Fibroblast of lung (primary cell): Measurements from ENCODE around the gene MRPS31. TPM values are rescaled to one million over a fixed set of nuclear protein-coding genes. Genes with fewer than 3 reads are reported as not detected.
A peak's percentile ranks its signal among the peaks of the same experiment; 100 is the strongest.
"Not testable (repeated sequence)": the region's sequence is repeated elsewhere in the genome, so short reads cannot be mapped to it uniquely, and the experiment has no call there.

Source experiments
- DNase-seq, 2 donors: peaks; one replicate each; pipeline versions ENCODE4 v3.0.0 to v3.0.0-alpha.2; 2010; ENCODE audit warnings: low read depth in 2 of 2
- H2AFZ ChIP-seq: 2 replicates; pipeline ENCODE4 v1.5.1; 2012; ENCODE audit warnings: low read length, control low read depth, inconsistent platforms
- H3K27ac ChIP-seq: 2 replicates; pipeline ENCODE4 v1.5.1; 2011; ENCODE audit warnings: low read length, control low read depth; ENCODE audit not compliant: insufficient read depth
- H3K27me3 ChIP-seq: 2 replicates; pipeline ENCODE4 v1.5.1; 2011; ENCODE audit warnings: mild to moderate bottlenecking, low read length; ENCODE audit not compliant: control insufficient read depth, insufficient read depth
- H3K36me3 ChIP-seq: 2 replicates; pipeline ENCODE4 v1.5.1; 2011; ENCODE audit warnings: low read length; ENCODE audit not compliant: control insufficient read depth, insufficient read depth
- H3K4me1 ChIP-seq: 2 replicates; pipeline ENCODE4 v1.5.1; 2011; ENCODE audit warnings: low read length; ENCODE audit not compliant: control insufficient read depth, insufficient read depth; ENCODE audit errors: extremely low read depth
- H3K4me2 ChIP-seq: 2 replicates; pipeline ENCODE4 v1.5.1; 2011; ENCODE audit warnings: low read length, control low read depth; ENCODE audit not compliant: insufficient read depth; ENCODE audit errors: extremely low read depth
- H3K4me3 ChIP-seq, 4 experiments: fragments of 200-600 bp in 1 of 4; sonication (generic) in 1 of 4; replicated peaks in 1 of 4; 2 replicates each; pipeline ENCODE4 v1.5.1; 2011 to 2016; ENCODE audit warnings: low read length in 4 of 4, low read depth in 3 of 4, mild to moderate bottlenecking in 3 of 4, control low read depth in 2 of 4, inconsistent platforms in 1 of 4, mixed read lengths in 1 of 4; ENCODE audit not compliant: insufficient read depth in 1 of 4; ENCODE audit errors: control extremely low read depth in 1 of 4
- H3K79me2 ChIP-seq: 2 replicates; pipeline ENCODE4 v1.5.1; 2012; ENCODE audit warnings: mild to moderate bottlenecking, low read length, inconsistent platforms; ENCODE audit not compliant: control insufficient read depth, insufficient read depth
- H3K9ac ChIP-seq: 2 replicates; pipeline ENCODE4 v1.5.1; 2011; ENCODE audit warnings: mild to moderate bottlenecking, low read length, control low read depth; ENCODE audit not compliant: insufficient read depth
- H3K9me3 ChIP-seq: 2 replicates; pipeline ENCODE4 v1.5.1; 2012; ENCODE audit warnings: low read depth, low read length; ENCODE audit not compliant: control insufficient read depth, insufficient read depth
- H4K20me1 ChIP-seq: 2 replicates; pipeline ENCODE4 v1.5.1; 2011; ENCODE audit warnings: low read length; ENCODE audit not compliant: control insufficient read depth, insufficient read depth; ENCODE audit errors: extremely low read depth
- EZH2 ChIP-seq: IDR thresholded peaks from 2 replicates; pipeline ENCODE4 v1.5.1; 2012; ENCODE audit warnings: low read length, control low read depth, mild to moderate bottlenecking; ENCODE audit errors: missing control alignments
- polyA plus RNA-seq, 2 donors: library from polyadenylated mRNA; depleted of rRNA in 1 of 2; stranded (reverse) in 1 of 2; unstranded in 1 of 2; fragments of >200 nt; gene quantifications; 2 replicates each; pipeline ENCODE4 v1.2.1, GENCODE V29; 2011 to 2012; ENCODE audit warnings: missing spikeins in 1 of 2
- total RNA-seq: library from RNA; depleted of rRNA; stranded (reverse); fragments of >200 nt; gene quantifications from 2 replicates; pipeline ENCODE4 v1.2.1, GENCODE V29; 2014
- TF ChIP-seq, protein P1 (sequence below), 2 donors: IDR thresholded peaks in 1 of 2; conservative IDR thresholded peaks in 1 of 2; 1 replicate in 1 of 2; 2 replicates in 1 of 2; pipeline ENCODE4 v1.5.1; 2011 to 2012; ENCODE audit warnings: low read length in 2 of 2, control low read depth in 1 of 2, inconsistent platforms in 1 of 2, low read depth in 1 of 2, mild to moderate bottlenecking in 1 of 2

Gene MRPS31
- total and polyA plus RNA-seq, 2 donors (not counting 1 experiment from before 2014, with no cell fraction given): 14.2 to 16.0 TPM

DNA sequence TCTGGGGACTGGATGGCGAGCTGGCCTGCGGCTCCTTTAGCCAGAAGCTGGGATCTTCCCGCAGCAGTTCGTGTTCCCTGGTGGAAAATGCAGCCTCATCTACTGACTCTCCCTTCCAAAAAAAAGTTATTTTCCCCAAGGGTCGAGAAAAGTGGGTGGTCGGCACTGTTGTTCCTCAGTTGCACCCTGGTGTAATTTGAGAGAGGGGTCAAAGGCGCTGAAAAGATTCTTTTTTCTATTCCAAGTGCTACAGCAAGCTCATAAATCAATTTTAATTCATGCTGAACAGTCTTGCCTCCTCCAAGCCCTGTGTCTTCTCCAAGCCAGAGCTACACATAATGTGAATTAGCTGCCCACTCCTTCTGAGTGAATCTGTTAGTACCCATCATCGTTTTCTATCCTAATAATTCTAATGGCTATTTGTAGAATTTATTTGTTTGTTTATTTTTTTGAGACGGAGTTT lies 19.2 kb upstream of the MRPS31 start:
- H3K27ac ChIP-seq: peak overlapping the region; percentile 75
- DNase-seq: peak in 1 of 2 donors; percentile 31

DNA sequence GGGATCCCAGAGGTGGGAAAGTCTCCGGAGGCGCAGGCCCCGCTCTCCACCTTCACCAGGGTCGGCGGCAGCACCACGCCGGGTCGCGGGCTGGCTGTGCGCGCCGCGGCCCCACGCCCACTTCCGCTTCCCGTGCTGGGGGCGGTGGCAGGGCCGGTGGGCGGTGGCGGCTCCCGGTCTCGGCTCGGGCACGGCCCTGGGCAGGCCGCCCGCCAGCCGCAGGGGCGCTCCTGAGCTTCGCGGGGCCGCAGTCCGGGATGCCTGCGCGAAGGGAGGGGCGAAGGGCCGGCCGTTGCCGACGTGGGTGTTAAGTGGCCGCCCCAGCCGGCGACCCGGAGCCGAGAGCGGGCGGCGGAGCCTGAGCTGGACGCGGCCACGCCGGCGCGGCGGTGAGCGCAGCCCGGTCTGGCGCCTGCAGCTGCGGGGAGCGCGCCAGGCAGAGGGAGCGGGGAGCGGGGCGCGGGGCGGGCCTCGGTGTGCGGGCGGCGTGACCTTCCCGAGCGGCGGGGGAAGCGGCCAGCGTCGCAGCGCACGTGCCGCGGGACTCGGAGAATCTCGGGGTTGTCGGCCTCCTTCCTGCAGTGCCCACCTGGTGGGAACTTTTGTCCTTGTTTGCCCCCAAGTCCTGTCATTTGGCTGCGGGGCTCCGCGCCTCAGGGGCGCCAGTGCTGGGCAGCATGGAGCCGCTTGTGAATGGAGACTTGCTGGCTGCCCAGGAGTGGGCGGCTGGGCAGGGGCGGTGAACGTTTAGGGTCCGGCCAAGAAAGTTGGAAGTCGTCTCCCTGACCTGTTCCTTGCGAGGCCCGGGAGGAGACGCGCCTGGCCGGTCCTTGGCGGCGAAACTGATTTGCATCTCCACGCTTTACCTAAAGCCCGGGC lies 18.5 kb upstream of the MRPS31 start, which contains the start of gene SLC25A15:
Gene SLC25A15 (plus strand): TSS at position 337 of the 879 bp plus-strand sequence. CDS start 3,616 bp downstream, outside the sequence.
- H3K4me1 ChIP-seq: peaks cover 10% of the 10 kb centered on the region
- H3K79me2 ChIP-seq: no peaks in the 10 kb centered on the region
- no peaks in the 10 kb centered on the region for H3K27me3 ChIP-seq
- H3K9me3 ChIP-seq: no peaks in the 10 kb centered on the region
- no peaks in the 10 kb centered on the region for H4K20me1 ChIP-seq
- no peaks in the 10 kb centered on the region for H3K36me3 ChIP-seq
- peak within 1 kb of the TSS; percentile 92 for H3K4me2 ChIP-seq
- H3K4me3 ChIP-seq: peak within 1 kb of the TSS; percentile 69 to 72 (median 70)
- H2AFZ ChIP-seq: peak within 1 kb of the TSS; percentile 75
- DNase-seq: peak; percentile 79 to 80
- no peak for TF ChIP-seq EZH2
- TF ChIP-seq, protein P1, sequence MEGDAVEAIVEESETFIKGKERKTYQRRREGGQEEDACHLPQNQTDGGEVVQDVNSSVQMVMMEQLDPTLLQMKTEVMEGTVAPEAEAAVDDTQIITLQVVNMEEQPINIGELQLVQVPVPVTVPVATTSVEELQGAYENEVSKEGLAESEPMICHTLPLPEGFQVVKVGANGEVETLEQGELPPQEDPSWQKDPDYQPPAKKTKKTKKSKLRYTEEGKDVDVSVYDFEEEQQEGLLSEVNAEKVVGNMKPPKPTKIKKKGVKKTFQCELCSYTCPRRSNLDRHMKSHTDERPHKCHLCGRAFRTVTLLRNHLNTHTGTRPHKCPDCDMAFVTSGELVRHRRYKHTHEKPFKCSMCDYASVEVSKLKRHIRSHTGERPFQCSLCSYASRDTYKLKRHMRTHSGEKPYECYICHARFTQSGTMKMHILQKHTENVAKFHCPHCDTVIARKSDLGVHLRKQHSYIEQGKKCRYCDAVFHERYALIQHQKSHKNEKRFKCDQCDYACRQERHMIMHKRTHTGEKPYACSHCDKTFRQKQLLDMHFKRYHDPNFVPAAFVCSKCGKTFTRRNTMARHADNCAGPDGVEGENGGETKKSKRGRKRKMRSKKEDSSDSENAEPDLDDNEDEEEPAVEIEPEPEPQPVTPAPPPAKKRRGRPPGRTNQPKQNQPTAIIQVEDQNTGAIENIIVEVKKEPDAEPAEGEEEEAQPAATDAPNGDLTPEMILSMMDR (conservative IDR thresholded peaks at IDR 0.05 in 1 of 2, IDR thresholded peaks at IDR 0.05 in 1 of 2; ENCODE audit: low read depth in 1 of 2, low read length in 2 of 2): no peak
- peak within 1 kb of the TSS; percentile 75 for H3K27ac ChIP-seq
- H3K9ac ChIP-seq: peak within 1 kb of the TSS; percentile 76

More for the DNA sequence above, 19.2 kb upstream of the MRPS31 start:
- Histone ChIP-seq H3K79me2 (no peaks in the 10 kb centered on the region), H3K4me3 (peak overlapping the region; percentile 69 to 72 (median 70)), H3K36me3 (no peaks in the 10 kb centered on the region), H4K20me1 (no peaks in the 10 kb centered on the region), H3K9ac (peak overlapping the region; percentile 76), H3K9me3 (no peaks in the 10 kb centered on the region), H3K4me1 (peaks cover 10% of the 10 kb centered on the region), H3K4me2 (peak overlapping the region; percentile 92), H3K27me3 (no peaks in the 10 kb centered on the region), H2AFZ (peak overlapping the region; percentile 69)
- no peak for TF ChIP-seq EZH2
- TF ChIP-seq, protein P1 (conservative IDR thresholded peaks at IDR 0.05 in 1 of 2, IDR thresholded peaks at IDR 0.05 in 1 of 2; ENCODE audit: low read depth in 1 of 2, low read length in 2 of 2): no peak

DNA sequence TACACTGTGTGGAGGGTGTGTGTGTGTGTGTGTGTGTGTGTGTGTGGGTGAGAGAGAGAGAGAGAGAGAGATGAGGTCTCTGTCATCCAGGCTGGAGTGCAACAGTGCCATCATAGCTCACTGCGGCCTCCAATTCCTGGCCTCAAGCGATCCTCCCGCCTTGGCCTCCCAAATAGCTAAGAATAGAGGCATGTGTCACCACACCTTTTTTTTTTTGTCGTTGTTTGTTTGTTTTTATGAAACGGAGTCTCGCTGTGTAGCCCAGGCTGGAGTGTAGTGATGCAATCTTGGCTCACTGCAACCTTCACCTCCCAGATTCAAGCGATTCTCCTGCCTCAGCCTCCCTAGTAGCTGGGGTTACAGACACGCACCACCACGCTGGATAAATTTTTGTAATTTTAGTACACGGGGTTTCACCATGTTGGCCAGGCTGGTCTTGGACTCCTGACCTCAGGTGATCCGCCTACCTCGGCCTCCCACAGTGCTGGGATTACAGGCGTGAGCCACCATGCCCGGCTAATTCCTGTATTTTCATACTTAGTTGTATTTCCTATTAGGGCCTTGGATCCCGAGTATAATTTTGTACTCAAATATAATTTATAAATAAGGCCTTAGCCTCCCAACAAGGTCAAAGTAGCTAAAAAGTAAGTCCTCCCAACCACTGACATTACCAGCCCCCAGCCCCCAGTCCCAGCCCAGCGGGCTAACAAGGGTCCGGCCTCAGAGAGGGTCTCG lies 17.7 kb upstream of the MRPS31 start:
- H4K20me1 ChIP-seq, H3K9me3 ChIP-seq, H3K36me3 ChIP-seq, H3K79me2 ChIP-seq, H3K27me3 ChIP-seq: not testable (repeated sequence)
- H3K4me1 ChIP-seq: peaks cover 10% of the 10 kb centered on the region
- H3K27ac ChIP-seq: peak overlapping the region; percentile 73
- DNase-seq: peak in 1 of 2 donors; percentile 4
- peak overlapping the region; percentile 48 to 72 (median 69) for H3K4me3 ChIP-seq
- H3K9ac ChIP-seq: peak overlapping the region; percentile 76
- peak overlapping the region; percentile 66 for H3K4me2 ChIP-seq
- peak overlapping the region; percentile 75 for H2AFZ ChIP-seq
